Germinal center (tissue), 1 donor: ENCODE measurements around the gene SCARF1.

Experiments used
- DNase-seq: peaks from one replicate; pipeline ENCODE4 v3.0.0; 2012; ENCODE audit warnings: mixed read lengths, low spot score

The SCARF1 gene

DNA sequence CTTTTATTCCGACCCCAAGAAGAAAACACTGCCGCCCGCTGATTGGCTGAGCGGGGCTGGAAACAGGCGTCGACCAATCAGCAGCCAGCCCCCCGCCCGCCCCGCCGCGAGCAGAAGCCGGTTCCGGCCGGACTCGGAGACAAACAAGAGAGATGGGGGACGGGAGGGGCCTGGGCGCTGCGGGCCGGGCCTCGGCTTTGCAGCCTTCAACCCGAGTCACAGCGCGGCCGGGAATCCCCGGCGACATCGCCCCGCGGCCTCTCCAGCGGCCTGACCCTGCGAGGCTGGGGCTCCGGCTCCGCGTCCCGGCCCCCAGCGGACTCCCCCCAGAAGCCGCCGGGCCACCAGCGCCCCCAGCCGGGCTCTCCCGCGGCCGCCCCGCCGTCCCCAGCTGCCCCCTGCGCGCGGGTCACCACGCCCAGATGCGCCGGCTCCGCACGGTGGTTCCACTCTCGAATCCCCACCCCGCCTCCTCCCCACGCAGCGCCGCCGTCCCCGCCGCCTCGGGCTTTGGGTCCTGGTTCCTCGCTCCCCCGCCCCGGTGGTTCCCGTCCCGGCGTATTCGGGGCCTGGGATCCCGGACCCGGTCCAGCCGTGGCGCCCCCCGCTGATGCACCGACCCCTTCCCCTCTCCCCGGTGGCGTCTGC is 16.6 kb downstream of the SCARF1 start:
- DNase-seq, result peak; percentile 99

DNA sequence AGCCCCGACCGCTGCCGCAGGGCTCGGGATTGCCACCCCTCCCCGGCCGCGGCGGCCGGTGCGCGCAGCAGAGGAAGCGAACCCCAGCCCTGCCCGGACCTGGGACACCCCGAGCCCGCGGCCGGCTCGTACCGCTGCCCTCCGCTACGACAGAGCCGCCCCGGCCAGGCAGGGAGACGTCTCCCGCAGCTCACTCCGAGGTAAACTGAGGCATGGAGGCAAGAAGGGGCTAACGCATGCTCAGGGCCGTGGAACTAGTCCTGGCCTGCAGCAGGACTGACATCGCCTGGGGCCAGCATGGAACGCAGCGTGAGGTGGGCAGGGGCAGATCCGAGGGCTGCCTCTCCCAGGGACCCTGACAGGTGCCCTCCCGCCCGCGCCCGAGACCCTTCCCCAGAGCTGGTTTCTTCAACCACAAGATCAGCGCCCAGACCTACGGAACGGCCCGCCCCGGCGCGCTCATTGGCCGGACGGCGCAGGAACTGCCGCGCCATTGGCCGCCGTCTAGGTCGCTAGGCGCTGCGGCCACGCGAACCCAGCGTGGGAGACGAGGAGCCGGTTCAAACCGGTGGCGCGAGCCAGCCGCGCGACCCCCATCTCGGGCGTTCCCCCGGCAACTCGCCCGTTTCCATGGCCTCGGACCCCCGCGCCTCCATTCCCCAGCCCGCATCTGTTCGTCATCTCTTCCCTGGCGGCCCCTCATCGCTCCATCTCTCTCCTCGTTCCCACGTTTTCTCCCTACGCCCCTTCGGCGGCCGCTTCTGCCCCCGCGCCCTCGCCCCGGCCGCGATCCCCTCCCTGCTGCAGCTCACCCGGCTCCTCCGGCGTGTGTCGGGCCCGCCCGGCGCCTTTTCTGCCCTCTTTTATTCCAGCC is 17.3 kb downstream of the SCARF1 start, which contains the start of gene SLC43A2:
Gene SLC43A2, minus strand, starts transcription at position 853 of the 874 bp plus-strand sequence. CDS start 960 bp downstream, outside the sequence.
- peak; percentile 92 for DNase-seq

DNA sequence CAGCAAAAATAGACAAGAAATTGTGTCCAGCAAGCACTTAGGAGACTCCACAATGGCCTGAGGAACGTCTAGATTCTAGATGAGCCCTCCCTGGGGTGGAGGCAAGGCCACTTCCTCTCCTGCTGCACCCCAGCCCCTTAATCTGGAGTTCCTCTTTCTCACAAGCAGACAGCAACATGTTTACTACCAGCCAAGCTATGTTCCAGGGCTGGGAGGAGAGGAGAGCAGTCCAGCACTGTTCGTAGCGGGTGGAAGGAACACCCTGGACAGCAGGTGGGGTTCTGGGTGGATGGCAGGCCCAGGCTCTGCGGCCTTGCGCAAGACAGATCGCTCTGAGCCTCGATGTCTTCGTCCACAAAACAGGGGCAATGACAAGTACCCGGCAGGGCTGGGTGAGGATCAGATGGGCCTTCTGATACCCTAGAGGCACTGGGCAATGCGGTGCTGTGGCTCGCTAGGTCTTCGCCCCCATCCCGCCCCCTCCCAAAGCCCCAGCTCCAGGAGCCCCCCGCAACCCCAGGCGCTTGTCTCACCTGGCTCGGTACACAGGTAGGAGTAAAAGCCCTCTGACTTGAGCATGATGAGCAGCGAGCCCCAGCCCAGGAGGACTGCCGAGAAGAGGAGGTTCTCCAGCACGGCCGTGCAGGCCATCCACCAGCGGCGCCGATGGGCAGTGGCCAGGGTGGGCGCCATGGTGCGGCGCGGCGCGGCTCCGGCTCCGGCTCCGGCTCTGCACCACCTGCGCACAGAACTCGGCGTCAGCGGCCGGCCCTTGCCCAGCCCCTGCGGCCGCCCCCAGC is 18.1 kb downstream of the SCARF1 start:
- DNase-seq, result peak; percentile 87

DNA sequence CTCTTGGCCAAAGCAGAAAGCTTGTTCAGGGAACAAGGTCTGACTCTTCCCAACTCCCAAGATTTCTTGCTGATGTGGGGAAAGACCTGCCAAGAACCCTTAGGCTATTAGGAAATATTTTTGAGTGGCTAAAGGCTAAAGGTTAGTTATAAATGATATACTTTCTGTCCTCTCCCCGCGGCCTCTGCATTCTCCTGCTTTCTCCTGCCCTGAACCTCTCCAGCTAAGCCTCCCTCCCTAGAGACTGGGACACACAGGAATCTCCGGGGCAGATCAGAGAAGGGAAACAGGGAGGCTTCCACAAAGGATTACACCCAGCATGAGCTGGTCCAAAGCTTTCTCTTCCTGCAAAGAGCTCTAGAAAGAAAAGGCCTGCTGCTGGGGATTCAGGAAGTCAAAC is 19.2 kb downstream of the SCARF1 start:
- no peak for DNase-seq

DNA sequence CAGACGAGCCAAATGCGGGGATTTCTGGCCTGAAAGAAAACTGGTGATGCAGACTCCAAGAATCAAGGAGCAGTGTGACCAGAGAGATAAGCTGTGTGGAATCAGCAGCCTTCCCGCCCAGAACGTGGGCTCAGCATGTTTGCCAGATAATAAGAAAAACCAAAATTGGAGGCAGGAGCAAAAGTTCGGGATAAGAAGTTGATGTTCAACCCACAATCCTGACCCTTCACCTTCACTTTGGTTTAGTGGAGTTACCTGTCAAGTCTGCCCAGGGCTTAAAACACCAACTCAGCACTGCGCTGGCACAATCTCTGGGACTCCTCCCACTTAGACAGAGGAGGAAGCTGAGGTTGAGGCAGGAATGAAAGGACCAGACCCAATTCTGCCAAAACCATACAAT is 20.0 kb downstream of the SCARF1 start:
- DNase-seq, result no peak

DNA sequence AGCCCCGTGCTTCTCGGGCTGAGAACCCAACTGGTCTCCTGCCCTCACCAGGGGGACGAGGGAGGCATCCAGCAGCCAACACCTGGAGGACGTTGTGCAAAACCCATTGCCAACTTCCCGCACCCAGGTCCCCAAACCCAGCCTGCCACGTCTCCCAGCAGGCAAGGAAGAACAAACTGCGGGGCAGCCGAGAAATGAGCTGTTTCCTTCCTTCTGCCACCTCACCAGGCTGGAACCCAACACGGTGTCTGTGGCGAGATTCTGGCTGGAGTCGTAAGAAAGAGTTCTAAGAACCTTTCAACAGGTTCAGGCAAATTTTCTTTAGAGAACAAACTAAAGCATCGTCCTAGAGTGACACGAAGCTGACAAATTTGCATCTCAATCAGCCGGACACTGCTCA is 20.5 kb downstream of the SCARF1 start:
- DNase-seq, result no peak

DNA sequence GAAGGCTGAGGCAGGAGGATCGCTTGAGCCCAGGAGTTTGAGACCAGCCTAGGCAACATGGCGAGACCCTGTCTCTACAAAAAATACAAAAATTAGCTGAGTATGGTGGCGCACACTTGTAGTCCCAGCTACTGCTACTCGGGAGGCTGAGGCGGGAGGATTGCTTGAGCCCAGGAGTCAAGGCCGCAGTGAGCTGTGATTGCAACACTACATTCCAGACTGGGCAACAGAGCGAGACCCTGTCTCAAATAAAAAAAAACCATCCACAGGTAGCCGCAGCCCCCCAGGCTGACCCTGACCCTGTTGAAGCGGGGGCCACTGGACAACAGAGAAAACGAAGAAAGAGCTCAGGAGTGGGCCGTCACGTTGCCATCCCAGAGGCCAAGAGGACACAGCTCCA is 20.9 kb downstream of the SCARF1 start:
- no peak for DNase-seq

DNA sequence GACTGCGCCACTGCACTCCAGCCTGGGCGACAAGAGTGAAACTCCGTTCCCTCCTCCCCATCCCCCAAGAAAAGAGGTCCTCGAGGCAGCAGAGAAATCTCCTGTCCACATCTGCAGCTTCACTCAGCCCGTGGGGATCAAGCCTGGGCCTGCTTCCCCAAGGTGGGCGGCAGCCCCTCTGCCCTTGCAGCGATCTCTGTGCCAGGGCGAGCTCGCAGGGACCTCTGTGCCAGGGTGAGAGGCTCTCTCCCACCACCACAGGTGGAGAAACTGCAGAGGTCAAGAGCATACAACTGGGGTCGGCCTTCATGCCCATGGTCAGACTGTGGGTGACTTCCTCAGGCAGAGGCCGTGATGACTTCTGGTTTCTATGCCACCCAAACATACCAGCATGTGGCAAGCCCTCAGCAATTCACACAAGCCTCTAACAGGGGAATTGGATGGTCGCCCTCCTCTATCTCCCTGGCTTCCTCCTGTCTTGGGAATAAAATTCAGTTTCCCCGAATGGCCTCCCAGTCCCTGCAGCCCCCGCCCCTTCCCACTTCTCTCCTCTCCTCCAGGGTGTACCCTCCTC is 22.4 kb downstream of the SCARF1 start:
- DNase-seq, result no peak

DNA sequence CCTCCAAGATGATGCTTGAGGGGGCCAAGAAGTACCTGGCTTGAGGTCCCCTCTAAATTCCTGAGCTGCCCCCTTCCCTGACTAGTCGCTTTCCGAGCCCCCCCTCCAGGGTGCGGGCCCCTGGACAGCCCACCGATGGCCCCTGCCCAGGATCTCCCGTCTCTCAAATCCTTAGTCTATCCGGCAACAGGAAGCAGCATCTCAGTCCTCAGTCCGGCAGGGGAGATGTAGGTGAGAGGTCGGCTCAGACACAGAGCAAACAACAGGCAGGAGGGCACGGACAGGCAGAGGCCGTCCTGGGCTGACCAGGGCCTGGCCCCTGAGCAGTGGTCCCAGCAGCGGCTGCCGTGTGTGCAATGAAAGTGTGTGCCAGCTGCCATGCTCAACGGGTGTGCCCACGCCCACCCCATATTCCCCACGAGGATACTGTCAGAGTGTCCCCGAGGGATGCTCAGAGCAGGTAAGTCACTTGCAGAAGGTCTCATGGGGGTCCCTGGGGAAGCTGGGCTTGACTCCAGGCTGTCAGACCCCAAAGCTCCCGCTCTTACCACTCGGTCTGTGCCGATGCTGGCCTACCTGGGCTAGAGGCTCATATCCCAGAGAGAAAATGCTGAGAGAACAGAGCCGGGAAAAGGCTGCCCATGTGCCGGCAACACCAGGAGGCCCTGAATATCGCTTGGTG is 24.1 kb downstream of the SCARF1 start:
- DNase-seq, result no peak

DNA sequence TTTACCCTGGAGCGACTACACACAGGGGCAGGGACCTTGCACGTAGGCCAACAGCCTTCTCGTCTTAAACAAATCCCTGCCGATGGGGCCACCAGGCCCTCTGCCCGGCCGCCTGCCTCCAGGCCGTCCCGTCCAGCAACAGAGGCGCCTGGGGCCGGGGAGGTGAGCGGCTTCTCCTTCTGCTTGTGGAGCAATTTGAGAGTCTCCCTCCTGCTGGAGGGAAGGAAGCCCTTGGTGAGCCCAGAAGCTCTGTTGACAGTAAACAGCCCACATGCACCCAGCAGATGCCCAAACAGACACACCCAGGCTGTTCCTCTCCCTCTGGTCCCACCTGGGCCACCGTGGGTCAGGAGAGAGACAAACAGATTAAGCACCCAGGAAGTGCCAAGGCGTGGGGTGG is 25.0 kb downstream of the SCARF1 start:
- no peak for DNase-seq

DNA sequence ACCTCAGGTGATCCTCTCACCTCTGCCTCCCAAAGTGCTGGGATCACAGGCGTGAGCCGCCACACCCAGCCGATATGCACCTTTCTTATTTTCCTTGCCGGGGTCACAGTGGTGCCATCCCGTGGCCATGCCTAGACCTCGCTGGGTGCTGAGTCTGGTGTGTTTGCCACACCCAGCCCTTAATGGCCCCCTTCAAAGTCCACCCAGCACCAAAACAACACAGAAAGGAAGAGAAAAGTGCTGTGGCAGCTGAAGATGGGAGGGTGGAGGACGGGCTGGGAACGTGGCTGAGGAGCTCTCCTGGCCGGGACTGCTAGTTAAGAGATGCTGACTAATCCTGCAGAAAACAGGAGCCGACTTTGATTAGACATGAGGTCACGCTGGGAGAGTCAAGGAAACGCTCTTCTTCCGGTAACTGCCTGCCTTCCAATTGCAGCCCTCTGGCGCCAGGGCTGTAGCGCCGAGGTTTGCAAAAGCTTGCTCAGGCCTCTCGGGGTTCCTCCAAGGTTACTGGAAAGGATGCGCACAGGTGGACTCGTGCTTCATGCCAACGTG is 27.8 kb downstream of the SCARF1 start:
- DNase-seq, result no peak

DNA sequence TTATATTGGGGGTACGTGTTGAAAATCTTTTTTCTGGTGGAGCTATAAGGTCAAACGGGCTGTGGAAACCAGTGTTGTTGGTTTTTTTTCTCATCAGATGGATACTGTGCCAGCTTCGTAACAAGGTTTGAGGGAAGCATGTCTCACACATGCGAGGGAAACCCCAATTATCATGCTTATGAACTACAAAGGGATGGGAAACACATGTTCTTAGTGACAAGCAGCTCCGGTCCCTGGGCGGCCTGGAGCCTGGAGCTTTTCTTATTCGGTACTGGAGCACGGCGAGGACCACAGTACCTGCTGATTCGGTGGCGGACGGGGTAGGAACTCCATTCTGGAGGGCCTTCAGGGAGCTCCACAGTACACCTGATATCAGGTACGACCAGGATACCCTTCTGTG is 29.4 kb downstream of the SCARF1 start:
- DNase-seq, result no peak

DNA sequence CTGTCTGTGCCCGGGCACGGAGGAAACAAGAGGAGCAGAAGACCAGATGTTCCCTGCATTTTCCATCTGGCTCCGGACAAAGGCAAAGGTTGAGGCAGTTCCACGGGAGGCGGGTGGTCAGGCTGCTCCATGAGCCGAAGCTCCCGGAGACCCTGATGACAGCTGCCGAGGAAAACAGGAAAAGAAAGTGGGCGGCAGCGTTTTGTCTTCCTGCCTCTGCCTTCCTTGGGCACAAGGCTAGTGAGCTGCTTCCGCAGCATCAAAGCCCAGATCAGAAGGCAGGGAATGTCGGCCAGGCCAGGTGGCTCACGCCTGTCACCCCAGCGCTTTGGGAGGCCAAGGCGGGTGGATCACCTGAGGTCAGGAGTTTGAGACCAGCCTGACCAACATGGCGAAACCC is 33.1 kb downstream of the SCARF1 start:
- DNase-seq, result no peak

DNA sequence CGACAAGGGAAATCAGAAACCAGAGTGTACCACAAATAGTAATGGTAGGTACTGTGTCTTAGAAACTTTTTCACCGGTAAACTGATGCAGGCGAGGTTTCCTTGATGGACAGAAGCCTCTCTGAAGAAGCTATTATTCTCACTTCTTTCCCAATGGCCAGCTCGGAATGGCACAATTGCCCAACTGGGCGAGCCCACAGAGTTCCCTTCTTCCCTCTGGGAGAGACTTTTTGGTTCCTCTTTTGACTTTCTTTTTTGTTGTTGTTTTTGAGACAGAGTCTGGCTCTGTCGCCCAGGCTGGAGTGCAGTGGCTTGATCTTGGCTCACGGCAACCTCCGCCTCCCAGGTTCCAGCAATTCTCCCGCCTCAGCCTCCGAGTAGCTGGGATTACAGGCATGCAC is 33.8 kb downstream of the SCARF1 start:
- no peak for DNase-seq

DNA sequence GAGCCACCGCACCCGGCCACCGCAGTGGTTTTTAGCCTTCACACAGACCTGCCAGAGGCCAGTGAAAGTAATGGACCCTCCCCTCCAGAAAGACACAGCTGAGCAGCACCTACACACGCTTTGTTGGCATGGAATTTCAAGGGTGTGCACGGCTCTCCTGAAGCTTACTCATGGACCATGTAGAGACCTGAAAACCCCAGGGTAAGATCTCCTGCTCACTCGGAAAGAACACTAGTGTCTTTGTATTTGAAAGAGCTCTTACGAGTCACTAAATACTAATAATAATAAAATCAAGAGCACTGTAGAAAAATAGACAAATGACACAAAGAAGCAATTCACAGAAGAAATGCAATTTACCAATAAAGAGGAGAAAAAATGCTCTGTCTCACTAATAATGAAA is 36.9 kb downstream of the SCARF1 start:
- DNase-seq, result no peak

DNA sequence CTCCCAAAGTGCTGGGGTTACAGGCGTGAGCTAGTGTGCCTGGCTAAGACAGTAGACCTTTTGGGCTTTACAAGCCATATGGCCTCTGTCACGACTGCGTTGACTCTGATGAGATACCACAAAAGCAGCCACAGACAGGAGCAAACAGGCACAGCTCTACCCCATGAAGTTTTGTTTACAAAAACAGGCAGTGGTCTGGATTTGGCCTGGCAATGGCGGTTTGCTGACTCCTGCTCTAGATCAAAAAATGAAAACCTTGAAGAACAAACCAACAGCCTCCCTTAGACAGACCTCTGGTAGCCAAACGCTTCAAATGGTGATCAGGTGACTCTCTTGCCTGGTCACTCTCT is 37.6 kb downstream of the SCARF1 start:
- DNase-seq, result no peak

DNA sequence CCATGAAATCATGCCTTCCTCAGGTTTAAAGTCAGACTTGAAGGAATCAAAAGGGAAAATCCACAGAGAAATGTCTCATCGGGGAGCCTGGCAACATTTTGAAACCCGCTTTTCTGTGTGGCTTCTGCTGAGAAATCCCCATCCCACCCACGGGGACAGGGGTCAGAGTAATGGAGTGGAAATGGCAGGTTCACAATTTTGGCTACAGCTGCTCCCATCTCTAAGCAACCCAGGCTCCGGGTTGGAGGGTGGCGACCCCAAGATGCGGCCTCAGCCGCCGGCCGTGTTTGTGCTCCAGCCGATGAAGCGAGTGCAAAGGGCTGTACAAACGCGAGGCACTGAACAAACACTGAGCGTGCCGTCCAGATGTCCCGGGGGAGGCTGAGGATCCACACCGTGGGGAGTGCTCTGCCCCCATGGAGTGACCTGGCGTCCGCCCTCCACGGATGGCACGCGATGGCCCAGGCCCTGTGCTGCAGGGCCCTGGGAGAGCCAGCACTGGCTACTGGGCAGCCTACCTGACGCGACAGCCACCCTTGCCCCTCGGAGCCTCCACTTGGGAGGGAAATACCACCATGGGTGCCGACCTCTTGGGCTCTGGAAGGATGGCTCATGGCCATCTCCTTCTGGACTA is 39.1 kb downstream of the SCARF1 start:
- DNase-seq, result no peak

DNA sequence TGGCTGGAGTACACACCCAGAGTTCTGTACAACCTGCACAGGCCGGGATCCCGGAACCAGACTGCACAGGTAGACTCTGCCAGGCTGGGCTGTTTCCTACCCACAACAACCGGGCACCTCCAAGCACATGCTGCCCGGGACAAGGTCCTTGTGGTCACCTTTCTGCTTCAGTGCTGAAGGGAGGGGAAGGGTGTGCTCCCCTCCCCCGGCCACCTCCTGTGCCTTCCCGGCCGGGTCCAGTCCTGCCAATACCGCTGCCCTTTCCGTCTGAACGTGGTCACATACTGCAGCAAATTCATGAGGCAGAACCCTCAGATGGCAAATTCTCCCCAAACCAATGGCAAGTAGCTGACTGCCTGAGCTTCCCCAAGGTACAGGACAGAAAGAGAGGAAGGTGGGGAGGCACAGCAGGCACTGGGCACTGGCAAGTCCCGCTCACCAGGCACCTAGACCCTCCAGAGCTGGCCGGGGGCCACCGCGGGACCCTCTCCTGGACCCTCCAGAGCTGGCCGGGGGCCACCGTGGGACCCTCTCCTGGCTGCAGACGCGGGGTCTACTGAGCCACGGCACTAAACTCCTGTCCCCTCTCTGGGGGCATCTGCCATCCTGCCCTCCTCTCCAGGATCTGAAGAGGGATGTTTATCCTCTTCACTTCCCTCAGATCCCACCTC is 39.7 kb downstream of the SCARF1 start:
- no peak for DNase-seq

DNA sequence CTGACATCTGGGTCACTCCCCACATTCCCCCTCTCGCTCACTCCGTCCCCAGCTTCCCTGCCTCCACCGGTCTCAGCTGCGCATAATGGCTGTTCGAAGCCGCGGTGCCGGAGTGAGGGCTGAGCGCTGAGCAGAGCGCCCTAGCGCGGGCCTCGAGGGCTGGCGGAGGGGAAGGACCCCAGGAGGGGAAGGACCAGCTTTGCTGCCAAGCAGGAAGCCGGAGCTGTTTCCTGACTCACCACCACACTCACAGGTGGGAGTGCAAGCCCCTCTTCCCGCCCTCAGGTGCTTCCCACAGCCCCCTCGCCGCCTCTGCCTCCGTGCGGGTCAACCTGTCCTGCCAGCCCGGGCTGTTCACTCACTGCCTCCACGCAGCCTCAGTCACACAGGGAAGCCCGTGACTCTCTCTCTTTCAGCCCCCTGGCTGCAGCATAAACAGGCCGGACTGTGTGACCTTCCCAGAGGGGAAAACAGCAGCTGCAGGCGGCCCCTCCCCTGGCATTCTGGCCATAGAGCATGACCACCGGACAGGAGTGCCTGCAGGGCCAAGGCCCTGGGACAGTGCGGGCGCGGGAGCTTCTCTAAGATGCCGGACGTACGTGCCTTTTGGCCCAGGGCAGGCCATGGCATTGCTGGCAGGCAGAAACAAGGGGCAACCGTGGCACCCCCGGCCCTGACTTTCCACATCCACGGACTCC is 40.6 kb downstream of the SCARF1 start:
- no peak for DNase-seq

DNA sequence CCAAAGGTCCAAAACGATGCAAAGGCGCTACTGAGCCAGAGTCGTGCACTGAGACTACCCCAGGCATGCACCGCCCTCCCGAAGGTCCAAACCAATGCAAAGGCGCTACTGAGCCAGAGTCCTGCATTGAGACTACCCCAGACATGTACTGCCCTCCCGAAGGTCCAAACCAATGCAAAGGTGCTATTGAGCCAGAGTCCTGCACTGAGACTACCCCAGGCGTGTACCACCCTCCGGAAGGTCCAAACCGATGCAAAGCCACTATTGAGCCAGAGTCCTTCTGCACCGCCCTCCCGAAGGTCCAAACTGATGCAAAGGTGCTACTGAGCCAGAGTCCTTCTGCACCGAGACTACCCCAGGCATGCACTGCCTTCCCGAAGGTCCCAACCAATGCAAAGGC is 44.0 kb downstream of the SCARF1 start:
- DNase-seq, result no peak
